Measurements from ENCODE around the gene ZMIZ1.
A peak's percentile ranks its signal among the peaks of the same experiment; 100 is the strongest.
"Not testable (repeated sequence)": the region's sequence is repeated elsewhere in the genome, so short reads cannot be mapped to it uniquely, and the experiment has no call there.

ZMIZ1 gene

GRCh38 chr10:79329529-79329928 is 260.8 kb downstream of the ZMIZ1 start:
- DNase-seq = no peak

- no peak for DNase-seq
Measured at GRCh38 chr10:79331226-79331625, 262.5 kb downstream of the ZMIZ1 start.

- DNase-seq = peak; percentile 96
Measured at GRCh38 chr10:79331709-79332108, 262.9 kb downstream of the ZMIZ1 start.

DNA sequence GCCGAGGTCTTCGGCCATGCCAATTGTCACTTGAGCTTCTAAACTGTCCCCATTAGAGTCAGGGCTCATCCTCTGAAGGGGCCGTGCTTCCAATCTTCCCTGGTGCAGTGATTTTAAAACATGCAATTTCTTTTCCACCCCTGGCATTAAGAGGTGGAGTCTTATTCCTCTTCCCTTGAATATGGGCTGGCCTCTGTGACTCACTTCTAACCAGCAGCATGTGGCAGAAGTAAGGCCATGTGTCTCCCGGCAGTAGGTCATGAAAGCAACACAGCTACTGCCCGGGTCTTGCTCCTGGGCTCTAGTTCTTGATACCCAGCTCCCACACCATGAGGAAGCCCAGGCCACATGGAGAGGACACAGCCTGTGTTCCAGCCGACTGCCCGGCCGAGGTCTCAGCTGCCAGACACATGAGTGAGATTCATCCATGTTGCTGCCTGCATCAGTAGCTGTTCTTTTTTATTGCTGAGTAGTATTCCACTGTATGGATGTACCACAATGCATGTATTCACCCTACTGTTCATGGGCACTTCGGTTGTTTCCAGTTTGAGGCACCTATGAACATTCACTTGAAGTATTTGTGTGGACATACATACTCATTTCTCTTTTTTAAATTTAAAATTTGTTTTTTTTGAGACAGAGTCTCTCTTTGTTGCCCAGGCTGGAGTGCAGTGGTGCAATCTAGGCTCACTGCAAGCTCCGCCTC is 264.0 kb downstream of the ZMIZ1 start:
- DNase-seq = not testable (repeated sequence)

DNA sequence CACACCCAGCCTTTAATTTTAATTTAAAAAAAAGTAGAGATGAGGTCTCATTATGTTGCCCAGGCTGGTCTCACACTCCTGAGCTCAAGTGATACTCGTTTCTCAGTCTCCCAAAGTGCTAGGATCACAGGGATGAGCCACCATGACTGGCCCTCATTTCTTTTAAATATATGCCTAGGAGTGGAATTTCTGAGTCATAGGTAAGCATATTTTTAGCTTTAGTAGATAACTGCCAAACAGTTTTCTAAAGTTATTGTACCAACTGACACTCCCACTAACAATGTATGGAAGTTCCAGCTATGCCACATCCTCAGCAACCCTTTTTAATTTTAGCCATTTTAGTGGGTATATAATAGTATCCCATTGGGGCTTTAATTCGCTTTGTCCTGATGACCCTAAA is 264.7 kb downstream of the ZMIZ1 start:
- DNase-seq = peak; percentile 86

GRCh38 chr10:79334573-79334972 is 265.8 kb downstream of the ZMIZ1 start:
- no peak for DNase-seq

- DNase-seq = no peak
Measured at GRCh38 chr10:79335094-79335469, 266.3 kb downstream of the ZMIZ1 start.

DNA sequence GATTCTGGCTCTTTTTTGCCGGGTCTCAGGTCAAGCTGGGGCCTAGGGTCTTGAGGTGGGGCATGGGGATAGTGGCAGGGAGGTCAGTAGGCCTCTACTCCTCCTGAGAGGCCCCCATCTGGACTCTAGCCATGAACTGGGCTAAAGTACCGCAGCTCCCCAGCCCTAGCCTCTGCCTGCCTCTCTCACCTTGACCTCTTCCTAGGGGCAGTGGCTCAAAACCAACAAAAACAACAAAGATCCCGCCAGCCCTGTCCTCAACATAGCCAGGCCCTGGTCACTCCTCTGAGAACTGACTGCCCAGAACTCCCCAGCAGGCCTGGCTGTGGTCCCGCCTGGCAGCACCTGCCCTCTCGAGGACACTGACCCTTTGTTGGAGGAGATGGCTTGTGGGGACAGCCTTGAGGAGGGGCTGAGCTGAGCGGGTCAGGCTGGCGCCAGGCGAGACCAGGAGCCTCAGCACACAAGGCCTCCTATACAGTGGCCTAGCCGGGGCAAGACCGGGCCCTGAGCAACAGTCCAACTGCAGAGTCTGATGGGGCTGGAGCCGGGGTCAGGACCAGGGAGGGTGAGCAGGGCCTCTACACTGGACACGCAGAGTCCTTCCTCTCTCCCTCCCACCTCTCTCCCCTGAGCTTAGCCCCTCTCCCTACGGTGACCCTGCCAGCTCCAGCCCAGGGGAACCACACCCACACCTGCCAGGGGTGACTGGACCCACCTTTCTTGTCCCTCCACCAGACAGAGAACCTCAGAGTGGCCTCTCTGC is 266.9 kb downstream of the ZMIZ1 start:
- no peak for DNase-seq

- no peak for DNase-seq
Measured at GRCh38 chr10:79336276-79336675, 267.5 kb downstream of the ZMIZ1 start.

DNA sequence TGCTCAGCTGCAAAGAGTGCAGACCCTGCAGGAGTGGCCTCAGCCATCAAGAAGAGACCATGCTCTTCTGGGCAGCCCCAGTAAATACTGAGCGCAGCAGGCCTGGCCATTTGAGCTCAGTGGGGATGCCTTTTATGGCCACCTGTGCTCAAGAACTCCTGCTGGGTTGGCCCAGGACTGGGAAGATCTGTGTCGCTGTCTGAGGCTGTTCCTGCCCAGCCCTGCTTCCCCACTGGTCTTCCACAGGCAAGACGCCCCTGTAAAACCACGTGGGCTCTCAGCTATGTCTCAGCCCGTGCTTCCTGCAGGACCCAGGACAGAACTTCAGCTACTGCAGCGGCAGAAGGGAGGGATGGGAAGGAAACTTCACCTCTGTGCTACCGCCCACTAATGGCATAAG is 268.0 kb downstream of the ZMIZ1 start:
- peak; percentile 38 for DNase-seq

DNA sequence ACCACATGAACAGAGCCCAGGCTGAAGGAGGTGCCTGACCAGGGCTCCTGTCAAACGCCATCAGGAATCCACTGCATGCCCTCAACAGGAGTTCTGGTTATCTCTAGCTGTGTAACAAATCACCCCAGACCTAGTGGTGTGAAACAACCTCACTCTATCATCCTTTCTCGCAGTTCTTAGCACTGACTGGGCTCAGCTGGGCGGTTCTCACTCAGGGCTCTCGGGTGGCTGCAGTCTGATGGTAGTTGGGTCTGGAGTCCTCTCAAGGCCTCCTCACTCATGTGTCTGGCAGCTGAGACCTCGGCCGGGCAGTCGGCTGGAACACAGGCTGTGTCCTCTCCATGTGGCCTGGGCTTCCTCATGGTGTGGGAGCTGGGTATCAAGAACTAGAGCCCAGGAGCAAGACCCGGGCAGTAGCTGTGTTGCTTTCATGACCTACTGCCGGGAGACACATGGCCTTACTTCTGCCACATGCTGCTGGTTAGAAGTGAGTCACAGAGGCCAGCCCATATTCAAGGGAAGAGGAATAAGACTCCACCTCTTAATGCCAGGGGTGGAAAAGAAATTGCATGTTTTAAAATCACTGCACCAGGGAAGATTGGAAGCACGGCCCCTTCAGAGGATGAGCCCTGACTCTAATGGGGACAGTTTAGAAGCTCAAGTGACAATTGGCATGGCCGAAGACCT is 269.2 kb downstream of the ZMIZ1 start:
- DNase-seq = not testable (repeated sequence)

DNA sequence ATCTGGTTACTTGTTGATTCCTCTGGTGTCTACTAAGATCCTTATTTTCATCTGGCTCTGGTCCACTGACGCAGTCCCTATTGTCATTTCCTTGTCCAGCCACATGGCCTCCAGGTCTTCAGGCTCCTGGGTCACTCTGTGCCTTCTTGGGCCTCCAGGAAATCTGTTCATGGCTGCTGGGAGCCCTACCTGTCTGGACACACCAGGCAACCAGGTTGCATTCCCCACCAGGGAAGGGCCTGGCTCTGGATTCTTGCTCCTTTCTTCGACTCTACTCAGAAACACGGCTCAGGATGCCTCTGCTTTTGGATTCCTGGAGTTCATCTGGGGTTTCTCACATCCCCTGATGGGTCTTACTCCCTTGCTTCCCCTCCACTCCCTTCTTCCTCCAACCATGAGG is 270.5 kb downstream of the ZMIZ1 start:
- DNase-seq = no peak

DNA sequence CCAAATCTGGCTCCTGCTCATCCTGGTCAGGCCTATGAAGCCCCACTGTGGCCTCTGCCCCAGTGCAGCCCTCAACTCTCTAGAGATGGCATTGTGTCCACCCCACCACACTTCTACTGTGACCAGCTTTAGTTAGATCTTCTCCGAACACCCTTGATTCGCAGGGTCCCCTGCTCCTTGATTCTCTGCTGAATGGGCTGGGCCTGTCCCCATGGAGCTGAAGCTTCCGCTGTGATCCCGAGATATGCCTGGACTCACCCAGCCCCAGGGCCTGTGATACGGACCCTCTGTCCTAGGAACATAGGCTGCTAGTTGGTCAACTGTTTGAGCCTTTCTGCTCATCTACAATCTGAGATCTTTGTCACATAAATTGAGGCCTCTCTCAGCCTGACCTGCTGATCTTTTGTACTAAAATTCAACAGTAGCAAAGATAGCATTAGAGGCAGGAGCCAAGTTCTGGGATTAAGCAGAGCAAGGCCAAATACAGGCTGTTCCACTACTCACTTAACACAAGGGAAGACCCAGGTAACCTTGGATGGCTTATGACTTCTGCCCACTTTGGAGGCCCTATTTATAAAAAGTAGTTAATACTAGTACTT is 272.0 kb downstream of the ZMIZ1 start:
- DNase-seq = no peak

DNA sequence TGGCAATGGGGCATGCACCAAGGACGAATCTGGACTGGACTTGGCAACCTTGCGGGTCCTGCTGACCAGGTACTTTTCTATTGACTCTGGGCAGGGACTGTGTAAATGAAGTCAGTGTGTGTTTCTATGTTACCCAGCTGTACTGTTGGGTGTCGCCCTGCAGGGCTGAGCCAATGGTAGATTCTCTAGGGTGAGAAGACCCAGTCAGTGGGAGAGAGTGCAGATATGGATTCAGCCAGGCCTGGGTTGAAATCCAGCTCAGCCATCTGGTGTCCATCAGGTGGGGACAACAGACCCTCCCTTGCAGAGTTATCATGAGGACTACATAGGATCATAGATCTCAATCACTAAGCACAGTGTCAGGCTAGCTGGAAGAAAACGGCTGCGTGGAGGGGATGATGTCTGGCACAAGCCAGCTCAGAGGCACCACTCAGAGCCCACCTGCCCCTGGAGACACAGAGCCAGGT is 273.6 kb downstream of the ZMIZ1 start:
- DNase-seq = no peak

DNA sequence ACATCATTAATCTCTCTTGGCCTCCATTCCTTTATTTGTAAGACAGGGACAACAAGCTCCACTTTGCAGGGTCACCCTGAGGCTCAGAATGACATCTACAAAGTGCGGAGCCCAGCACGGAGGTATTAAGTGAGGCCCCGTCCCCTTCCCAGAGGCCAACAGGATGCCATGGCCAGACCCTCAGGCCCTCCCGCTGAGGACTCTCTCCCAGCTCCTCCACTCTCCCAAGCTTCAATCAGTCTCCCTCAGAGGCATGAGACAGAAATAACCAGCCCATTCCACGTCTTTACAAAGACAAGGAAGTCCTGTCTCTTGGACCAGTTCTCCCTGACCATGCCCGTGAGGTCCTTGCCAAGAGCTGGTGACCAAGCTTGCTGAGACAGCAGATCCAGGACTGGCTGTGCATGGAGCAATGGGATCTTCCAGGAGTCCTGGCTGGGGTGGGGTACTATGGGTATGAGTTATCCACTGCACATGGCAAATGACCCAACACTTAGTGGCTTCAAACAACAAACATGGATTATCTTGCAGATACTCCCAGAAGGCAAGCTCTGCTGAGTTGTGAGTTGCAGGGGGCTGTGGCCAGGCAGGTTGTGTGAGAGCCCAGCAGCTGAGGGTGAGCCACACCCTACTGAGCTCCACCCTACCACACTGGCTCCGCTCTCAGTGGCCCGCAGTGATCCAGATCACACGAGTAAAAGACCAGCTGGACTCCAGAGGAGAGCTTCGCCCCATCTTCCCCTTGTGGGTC is 274.2 kb downstream of the ZMIZ1 start:
- DNase-seq = no peak

GRCh38 chr10:79344502-79345195 is 275.9 kb downstream of the ZMIZ1 start:
- no peak for DNase-seq

DNA sequence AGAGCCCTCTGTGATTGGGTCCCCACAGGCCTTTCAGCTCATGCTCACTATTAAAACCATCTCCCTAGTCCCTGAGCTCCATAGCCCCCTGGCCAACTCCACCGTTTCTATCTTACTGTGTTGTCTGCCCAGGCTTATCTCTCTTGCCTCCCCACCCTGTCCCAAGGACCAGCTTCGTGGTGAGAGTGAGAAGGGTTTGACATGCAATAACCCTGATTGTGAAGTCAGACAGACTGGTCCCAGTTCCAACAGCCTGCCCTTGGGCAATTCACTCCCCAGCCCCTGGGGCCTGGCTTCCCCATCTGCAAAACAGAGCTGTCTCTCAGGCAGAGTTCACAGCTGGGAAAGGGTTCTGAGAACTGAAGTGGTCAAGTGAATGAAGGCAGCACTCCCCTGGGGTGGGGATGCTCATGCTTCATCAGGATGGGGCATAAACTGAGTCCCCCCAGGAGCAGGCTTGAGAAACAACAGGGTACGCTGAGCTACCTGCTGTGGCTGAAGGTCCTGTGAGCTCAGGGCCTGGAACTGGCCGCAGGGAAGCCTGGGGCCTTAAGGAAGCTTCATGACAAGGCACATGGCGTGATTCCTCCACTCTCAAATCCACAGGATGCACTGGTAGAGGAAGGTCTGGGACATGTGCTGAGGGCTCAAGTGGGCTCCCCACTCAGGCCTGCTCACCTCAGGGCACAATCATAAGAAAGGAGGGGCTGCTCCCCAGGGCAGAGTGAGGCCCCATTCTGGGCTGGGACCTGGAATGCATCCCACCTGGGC is 276.7 kb downstream of the ZMIZ1 start:
- no peak for DNase-seq

- DNase-seq = no peak
Measured at GRCh38 chr10:79346012-79346340, 277.2 kb downstream of the ZMIZ1 start.

DNA sequence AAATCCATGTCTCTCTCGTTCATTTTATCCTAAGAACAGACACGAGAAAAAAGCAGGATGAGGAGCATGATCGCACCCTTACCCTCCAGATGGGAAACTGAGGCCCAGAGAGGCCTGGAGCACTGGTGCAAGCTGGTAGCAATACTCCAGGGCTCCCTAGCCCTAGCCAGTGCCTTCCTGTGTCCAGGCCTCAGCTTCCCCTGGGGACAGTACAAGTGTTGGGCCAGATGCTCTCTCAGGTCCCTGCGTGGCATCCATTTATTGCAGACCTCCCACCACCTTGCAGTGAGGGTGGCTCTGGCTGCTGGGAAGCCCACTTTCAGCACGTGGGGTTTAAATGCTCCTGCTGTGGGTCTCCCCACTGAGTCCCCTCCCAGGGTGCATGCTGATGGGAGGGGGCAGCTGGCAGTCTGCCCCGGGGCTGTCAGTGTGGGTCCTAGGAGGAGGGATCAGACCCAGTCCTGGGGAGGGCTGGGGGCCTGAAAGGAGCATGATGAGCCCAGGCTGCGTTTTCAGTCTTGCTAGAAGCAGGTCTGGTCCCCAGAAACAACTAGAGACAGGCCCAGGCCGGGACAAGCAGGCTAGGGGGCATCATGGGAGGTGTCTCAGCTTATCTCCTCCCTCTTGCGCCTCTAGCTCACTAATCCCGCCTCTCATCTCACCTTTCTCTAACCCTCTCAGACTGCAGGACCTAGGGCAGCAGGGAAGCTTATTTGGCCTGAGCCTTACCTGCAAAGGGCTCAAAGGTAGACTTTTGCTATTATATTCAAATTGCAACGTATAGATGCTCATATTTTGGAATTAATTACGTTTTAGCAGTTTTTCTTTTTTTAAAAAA is 277.8 kb downstream of the ZMIZ1 start:
- DNase-seq = no peak

Data from fibroblast of skin of scalp (primary cell).